HK-2 (cell line): Measurements from ENCODE around the gene ORC4.

ENCODE experiments used
- DNase-seq: peaks from one replicate; pipeline ENCODE4 v3.0.0-alpha.2; 2018; ENCODE audit not compliant: unreplicated experiment

The ORC4 gene

DNA sequence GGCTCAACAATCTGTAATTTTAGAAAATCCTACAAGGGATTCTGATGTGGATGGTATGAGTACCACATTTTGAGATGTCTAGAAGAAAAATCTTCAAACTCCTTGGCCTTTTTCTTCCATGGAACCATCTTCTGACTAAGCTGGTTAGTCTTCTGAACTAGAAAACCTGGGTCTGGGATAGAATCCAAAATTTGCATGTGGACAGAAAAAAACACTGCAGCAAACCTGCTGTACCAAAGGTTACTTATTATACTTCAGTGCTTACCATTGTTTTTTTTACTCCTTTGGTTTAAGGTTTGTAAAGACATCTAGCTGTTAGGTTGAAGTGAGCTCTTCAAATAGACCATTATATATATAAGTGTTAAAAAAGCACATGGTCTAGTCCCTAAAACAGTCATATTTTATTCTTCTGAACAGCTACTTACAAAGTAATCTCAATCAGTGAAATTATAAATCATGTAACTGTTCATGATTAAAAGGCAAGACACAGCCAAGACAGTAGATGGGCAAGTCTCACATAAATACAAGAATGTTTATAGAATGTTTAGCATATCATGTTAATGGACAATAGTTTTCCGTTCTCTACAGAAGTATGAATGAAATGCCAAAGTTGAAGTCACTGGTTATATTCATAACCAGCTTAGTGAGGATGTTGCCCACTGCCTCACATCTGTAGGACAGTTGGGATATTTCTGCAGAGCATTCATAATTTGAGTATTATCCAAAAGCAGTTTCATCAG, 85.5 kb downstream of the ORC4 start:
- DNase-seq, result no peak

DNA sequence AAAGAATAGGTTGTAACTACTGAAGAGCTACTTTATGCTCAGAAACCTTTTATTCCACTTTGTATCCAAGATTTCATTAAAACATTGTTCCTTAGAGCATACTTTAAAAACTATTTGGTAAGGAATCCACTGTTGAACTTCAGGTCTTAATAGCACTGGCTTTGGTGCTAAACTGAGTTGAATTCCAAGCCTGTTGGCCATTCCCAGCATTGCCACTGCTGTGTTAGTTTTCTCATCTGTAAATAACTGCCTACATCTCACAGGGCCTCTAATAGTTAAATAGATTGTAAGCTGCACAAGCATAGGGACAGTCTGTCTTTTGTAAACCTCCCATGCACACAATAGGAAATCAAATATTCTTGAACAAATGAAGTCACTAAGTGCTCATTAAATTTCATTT, 86.6 kb downstream of the ORC4 start:
- no peak for DNase-seq

DNA sequence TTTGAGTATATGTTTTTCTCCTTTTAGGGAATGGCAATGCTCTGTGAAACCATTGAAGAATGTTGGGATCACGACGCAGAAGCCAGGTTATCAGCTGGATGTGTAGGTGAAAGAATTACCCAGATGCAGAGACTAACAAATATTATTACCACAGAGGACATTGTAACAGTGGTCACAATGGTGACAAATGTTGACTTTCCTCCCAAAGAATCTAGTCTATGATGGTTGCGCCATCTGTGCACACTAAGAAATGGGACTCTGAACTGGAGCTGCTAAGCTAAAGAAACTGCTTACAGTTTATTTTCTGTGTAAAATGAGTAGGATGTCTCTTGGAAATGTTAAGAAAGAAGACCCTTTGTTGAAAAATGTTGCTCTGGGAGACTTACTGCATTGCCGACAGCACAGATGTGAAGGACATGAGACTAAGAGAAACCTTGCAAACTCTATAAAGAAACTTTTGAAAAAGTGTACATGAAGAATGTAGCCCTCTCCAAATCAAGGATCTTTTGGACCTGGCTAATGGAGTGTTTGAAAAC, 93.4 kb downstream of the ORC4 start:
- DNase-seq, result no peak

DNA sequence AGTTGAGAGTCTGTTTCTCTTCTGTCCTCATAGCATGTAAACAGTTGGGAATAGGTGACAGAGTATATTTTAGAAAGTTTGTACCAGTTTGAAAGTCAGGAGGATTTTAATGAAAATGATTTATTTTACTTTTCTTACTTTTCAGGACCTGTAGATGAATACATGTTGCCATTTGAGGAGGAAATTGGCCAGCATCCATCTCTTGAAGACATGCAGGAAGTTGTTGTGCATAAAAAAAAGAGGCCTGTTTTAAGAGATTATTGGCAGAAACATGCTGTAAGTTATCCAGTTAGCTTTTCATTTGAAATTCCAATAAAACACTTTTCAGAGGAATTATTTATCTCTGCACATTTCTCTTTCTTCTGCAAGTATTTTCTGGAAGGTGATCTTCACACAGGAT, 94.7 kb downstream of the ORC4 start:
- DNase-seq, result no peak

DNA sequence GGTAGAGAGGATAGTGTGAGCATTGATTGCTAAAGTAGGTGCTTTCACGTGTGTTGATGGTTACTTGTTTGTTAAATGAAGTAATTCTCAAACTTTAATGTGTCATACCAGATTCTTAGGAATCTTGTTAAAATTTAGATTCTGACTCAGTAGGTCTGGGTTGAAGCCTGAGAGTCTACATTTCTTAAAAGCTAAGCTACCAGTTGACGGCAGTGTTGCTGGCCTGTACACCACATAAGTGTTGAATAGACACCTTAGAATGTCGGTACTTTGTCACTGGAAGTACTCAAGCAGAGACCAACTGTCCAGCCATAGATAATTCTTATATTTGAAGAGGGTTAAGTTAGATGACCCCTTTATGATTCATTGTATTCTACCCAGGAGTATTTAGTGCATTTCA, 95.9 kb downstream of the ORC4 start:
- no peak for DNase-seq

DNA sequence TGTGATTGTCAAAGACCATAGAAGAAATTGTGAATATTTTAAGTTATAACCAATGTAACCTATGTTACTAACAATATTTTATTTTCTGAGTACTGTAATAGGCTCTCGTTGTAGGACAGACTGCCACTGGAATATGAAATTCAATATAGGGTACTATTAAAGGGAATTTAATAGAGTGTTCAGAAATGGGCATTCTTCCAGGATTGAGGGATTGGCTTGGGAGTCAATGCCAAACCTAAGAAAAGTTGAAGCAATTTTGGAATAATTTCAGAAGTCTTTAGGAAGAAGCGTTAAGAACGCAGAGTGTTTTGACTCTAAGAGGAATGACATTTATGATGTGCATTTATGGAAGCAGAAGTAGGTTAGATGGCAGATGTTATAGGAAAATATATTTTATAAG, 96.7 kb downstream of the ORC4 start:
- no peak for DNase-seq

DNA sequence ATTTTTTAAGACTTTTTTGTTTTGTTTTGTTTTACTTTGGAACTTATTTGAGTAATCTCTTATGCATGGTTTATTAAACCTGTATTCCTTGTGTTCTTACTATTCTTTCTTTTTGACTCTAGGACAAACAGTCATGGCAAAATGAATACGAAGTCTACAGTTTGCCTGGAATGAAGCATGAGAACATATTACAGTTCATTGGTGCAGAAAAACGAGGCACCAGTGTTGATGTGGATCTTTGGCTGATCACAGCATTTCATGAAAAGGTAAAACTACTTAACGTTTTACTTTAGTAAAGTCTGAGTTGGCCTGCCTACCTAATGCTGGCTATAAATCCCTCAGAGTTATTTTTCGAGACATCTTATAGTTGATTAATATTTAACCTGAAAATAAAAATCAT, 103.4 kb downstream of the ORC4 start:
- no peak for DNase-seq

DNA sequence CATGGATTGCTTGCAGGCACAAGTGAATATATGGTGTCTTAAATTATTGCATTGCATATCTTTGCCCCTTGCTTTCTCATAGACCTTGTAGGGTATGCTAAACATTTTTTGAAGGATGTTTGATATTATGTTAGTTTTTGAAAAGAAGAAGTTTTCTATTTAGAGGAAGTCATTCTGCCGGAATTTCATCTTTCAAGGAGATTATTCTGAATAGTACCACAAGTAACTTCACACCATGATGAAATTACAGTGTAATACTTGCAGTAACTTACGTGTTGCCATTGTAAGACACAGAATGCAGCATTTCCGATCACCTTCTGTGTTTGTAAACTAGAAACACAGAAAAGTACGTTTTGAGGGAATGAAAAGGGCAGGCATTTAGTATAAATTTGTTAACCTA, 103.8 kb downstream of the ORC4 start:
- DNase-seq, result no peak

DNA sequence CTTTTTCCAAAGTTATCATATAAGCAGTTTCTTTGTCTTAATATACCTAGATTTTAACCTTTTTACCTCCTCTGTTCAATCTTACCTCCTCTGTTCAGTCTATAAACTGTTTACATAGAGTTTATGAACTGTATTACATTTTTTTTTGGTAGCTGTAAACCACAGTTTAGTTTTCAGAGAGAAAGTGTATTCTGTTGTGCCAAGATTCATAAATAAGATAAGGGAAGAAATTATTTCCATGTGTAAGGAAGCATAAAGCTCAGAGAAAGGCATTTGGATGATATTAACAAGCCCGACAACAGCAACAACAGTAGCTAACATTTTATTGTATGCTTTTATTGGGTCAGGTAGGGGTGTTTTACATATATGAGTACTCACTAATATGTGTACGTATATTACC, 104.5 kb downstream of the ORC4 start:
- no peak for DNase-seq

DNA sequence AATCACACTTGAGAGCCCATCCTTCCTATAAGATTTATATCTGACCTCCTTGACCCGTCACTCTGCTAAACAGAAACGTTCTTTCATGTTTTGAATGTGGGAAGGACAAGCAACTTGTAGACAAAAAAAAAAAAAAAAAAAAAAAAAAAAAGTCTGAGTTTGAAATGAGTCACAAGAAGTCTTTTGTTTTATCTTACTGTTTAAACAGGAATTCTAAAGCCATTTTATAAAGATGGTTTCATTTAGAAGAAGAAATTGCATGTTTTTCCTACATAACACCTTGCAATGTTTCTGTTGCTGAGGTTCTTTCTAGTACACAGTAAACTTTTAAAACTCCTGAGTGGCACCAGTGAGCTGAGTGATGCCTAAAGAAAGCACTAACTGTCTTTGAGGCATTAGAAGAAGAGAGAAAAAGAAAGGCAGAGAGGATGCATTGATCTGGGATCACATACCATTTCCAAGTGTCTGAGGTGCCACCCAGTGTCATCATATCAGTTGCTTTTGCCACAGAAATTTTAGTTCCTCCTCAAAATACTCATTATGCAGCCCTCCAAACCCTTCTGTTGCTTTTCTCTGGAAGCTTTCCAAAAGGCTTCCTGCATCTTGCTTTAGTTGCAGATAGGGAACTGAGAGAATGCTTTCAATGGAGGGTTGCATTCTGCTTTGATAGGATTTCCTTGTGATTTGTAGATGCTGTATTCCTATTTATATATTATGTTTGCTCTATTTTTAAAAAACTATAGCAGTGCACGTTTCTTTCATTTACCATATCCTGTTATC, 106.6 kb downstream of the ORC4 start:
- DNase-seq, result no peak

DNA sequence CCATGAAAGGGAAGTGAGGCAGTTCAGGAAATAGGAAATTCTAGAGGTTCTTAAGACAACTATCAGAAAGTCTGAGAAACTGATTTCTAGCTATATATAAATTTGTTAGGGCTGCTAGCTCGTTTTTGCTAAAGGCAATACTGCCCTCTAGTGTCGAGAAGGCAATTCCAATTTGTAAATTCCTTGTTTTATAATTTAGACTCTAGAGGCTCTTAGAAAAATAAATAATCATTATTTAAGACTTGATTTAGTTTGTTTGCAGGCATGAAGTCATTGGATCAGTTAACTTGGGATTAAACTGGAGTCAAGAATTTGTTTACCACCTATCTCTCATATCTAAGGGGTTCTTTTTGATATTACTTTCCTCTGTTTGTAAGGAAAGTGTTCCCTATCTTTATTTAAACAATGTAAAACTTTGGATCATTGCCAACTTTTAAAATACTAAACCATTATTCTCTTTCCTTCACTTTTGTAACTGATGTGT, 109.5 kb downstream of the ORC4 start:
- DNase-seq, result no peak

DNA sequence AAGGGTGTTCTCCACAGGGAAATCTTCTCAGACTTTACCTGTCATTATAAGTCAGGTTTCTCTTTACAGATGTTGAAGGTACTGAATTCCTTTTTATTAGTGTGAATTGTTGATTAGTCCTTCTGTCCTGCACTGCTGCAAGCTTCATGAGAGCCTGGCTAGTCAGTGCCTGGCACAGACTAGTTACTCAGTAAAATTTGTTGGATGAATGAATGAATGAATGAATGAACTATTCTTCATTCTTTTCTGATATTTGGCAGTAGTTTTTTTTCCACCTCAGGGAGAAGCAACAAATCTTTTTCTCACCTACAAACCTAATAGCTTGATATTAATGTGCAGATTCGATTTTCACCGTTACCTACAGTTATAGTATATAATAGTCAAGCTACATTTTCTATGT, 111.4 kb downstream of the ORC4 start:
- no peak for DNase-seq

DNA sequence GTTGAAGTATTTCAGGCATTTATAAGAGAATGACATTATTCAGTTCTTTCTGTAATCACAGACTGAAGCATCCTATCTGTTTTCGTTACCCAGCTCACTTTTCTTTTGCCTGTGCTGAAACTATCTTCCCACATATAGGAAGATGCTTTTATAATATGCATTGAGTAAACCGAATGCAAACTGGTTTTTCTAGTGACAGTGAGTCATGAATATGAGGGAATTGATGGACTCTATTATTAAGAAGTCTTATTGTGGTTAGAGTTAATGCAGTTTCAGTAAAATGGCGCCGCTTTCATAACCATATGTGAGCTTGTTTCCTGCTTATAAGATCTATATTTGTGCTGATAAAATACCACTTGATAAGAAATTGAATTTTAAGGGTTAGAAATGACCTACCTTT, 116.5 kb downstream of the ORC4 start:
- DNase-seq, result no peak

DNA sequence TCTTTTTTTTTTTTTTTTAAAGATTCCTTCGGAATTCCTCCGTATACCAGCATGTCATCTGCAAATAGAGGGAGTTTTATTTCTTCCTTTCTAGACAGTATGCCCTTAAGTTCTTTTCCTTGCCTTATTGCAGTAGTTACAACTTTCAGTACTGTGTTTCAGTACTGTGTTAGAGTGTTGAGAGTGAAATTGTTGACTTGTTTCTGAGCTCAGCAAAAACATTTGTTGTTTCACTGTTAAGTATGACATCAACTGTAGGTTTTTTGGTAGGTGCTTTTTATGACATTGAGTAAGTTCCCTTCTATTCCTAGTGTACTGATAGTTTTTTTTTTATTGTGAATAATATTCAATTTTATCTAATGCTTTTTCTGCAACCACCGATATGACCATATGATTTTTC, 131.9 kb downstream of the ORC4 start:
- DNase-seq, result no peak

DNA sequence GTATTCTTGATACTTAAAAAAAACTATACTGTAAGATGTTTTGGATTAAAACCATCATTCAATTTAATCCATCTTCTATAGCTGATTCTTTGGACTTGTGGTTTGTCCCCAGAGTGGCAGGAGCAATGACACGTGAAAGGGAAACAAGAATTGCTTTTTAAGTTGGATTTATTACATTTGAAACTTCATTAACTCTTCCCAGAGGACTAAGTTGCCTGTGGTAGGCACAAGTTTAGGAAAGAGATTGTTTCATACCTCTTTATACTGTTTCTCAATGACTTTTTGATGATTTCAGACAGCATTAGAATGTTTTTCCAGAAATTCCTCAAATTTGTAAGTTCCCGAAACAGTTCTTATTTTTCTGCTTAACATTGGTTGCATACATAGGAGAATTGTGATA, 134.4 kb downstream of the ORC4 start:
- no peak for DNase-seq

DNA sequence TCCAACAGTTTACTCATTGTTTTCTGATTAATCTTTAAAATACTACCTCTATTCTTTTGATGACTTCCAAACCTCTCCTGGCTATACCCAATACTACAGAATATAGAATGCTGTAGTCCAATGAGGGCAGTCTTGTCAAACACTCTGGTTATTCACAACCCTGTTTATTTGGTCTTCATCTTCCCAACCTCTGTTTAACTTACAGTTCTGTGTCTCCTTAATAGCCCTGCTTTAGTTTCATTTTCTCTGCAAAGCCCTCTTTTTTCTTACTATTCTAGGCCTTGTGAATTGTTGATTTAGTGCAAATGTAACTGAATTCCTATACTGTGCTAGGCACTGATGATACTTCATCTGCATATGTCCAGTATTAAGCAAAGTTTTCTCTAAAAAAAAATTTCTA, 135.7 kb downstream of the ORC4 start:
- DNase-seq, result no peak

DNA sequence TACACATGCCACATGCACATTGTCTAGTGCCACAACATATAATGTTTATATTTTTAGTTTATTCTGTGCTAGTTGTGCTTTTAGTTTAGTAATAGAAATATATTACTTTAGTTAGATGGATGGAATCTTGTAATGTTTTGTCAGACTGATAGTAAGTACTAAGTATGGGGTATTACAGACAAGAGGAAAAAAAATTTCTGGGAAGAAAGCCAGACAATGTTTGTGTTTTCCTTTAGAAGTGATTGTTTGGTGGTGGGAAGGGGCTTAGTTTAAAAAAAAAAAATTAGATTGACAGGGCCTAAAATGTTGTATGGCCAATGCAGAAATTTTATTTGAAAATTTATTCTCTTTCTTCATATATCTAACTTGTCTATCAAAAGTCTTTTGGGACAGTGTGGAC, 137.9 kb downstream of the ORC4 start:
- DNase-seq, result no peak
